ENCODE measurements around the gene EIF3B. TPM values are rescaled to one million over a fixed set of nuclear protein-coding genes. Genes with fewer than 3 reads are reported as not detected.

Gene EIF3B
- total and polyA plus RNA-seq, 9 of the 15 experiments (the other 6 are each of a cell fraction or from before 2014, with no cell fraction given), result 25.9 to 494 (median 357) TPM

DNA sequence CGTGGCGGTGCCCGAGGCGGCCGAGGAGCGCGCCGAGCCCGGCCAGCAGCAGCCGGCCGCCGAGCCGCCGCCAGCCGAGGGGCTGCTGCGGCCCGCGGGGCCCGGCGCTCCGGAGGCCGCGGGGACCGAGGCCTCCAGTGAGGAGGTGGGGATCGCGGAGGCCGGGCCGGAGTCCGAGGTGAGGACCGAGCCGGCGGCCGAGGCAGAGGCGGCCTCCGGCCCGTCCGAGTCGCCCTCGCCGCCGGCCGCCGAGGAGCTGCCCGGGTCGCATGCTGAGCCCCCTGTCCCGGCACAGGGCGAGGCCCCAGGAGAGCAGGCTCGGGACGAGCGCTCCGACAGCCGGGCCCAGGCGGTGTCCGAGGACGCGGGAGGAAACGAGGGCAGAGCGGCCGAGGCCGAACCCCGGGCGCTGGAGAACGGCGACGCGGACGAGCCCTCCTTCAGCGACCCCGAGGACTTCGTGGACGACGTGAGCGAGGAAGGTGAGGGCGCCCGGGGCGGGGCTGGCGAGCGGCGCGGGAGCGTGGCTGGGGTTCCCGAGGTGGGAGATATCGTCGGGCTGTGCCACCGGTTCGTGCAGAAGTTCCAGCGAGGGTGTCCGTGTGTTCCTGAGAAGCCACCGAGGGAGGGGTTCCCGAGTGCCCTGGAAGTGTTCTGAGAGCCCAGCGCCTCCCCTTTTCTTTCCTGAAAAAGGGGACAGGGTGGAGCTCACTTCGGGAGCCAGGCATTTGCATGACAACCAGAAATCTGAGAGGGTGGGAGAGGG, 495 bp downstream of the EIF3B start (continued):
- TF ChIP-seq, protein P1, sequence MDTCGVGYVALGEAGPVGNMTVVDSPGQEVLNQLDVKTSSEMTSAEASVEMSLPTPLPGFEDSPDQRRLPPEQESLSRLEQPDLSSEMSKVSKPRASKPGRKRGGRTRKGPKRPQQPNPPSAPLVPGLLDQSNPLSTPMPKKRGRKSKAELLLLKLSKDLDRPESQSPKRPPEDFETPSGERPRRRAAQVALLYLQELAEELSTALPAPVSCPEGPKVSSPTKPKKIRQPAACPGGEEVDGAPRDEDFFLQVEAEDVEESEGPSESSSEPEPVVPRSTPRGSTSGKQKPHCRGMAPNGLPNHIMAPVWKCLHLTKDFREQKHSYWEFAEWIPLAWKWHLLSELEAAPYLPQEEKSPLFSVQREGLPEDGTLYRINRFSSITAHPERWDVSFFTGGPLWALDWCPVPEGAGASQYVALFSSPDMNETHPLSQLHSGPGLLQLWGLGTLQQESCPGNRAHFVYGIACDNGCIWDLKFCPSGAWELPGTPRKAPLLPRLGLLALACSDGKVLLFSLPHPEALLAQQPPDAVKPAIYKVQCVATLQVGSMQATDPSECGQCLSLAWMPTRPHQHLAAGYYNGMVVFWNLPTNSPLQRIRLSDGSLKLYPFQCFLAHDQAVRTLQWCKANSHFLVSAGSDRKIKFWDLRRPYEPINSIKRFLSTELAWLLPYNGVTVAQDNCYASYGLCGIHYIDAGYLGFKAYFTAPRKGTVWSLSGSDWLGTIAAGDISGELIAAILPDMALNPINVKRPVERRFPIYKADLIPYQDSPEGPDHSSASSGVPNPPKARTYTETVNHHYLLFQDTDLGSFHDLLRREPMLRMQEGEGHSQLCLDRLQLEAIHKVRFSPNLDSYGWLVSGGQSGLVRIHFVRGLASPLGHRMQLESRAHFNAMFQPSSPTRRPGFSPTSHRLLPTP (IDR thresholded peaks at IDR 0.05; ENCODE audit: borderline replicate concordance, extremely low read depth, insufficient read length), result no peak
- TF ChIP-seq, protein P2, sequence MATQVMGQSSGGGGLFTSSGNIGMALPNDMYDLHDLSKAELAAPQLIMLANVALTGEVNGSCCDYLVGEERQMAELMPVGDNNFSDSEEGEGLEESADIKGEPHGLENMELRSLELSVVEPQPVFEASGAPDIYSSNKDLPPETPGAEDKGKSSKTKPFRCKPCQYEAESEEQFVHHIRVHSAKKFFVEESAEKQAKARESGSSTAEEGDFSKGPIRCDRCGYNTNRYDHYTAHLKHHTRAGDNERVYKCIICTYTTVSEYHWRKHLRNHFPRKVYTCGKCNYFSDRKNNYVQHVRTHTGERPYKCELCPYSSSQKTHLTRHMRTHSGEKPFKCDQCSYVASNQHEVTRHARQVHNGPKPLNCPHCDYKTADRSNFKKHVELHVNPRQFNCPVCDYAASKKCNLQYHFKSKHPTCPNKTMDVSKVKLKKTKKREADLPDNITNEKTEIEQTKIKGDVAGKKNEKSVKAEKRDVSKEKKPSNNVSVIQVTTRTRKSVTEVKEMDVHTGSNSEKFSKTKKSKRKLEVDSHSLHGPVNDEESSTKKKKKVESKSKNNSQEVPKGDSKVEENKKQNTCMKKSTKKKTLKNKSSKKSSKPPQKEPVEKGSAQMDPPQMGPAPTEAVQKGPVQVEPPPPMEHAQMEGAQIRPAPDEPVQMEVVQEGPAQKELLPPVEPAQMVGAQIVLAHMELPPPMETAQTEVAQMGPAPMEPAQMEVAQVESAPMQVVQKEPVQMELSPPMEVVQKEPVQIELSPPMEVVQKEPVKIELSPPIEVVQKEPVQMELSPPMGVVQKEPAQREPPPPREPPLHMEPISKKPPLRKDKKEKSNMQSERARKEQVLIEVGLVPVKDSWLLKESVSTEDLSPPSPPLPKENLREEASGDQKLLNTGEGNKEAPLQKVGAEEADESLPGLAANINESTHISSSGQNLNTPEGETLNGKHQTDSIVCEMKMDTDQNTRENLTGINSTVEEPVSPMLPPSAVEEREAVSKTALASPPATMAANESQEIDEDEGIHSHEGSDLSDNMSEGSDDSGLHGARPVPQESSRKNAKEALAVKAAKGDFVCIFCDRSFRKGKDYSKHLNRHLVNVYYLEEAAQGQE (IDR thresholded peaks at IDR 0.05; ENCODE audit: borderline replicate concordance), result no peak
- TF ChIP-seq, protein P2 (CRISPR knock-in tag; IDR thresholded peaks at IDR 0.05; ENCODE audit: low read depth), result no peak
- TF ChIP-seq CTBP1 (IDR thresholded peaks at IDR 0.05; ENCODE audit: borderline replicate concordance) (no peak), NCOA1 (IDR thresholded peaks at IDR 0.05; ENCODE audit: low read depth) (no peak), TRIM24 (IDR thresholded peaks at IDR 0.05) (no peak)
- TF ChIP-seq, protein P3, sequence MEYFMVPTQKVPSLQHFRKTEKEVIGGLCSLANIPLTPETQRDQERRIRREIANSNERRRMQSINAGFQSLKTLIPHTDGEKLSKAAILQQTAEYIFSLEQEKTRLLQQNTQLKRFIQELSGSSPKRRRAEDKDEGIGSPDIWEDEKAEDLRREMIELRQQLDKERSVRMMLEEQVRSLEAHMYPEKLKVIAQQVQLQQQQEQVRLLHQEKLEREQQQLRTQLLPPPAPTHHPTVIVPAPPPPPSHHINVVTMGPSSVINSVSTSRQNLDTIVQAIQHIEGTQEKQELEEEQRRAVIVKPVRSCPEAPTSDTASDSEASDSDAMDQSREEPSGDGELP (CRISPR knock-in tag; IDR thresholded peaks at IDR 0.05; ENCODE audit: borderline replicate concordance), result peak; percentile 42; the same call in 1 of the 2 replicates

Measured in K562 (cell line).